ENCODE measurements around the gene FAM168A.

- TF ChIP-seq, protein P1, sequence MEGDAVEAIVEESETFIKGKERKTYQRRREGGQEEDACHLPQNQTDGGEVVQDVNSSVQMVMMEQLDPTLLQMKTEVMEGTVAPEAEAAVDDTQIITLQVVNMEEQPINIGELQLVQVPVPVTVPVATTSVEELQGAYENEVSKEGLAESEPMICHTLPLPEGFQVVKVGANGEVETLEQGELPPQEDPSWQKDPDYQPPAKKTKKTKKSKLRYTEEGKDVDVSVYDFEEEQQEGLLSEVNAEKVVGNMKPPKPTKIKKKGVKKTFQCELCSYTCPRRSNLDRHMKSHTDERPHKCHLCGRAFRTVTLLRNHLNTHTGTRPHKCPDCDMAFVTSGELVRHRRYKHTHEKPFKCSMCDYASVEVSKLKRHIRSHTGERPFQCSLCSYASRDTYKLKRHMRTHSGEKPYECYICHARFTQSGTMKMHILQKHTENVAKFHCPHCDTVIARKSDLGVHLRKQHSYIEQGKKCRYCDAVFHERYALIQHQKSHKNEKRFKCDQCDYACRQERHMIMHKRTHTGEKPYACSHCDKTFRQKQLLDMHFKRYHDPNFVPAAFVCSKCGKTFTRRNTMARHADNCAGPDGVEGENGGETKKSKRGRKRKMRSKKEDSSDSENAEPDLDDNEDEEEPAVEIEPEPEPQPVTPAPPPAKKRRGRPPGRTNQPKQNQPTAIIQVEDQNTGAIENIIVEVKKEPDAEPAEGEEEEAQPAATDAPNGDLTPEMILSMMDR (IDR thresholded peaks at IDR 0.05): no peak
- TF ChIP-seq EP300 (IDR thresholded peaks at IDR 0.05; ENCODE audit: low read depth): no peak
Measured at GRCh38 chr11:73480677-73481076, 117.2 kb downstream of the FAM168A start.
